ENCODE measurements around the gene FNDC8. TPM values are rescaled to one million over a fixed set of nuclear protein-coding genes. Genes with fewer than 3 reads are reported as not detected.
A peak's percentile ranks its signal among the peaks of the same experiment; 100 is the strongest.

FNDC8 gene
- total and polyA plus RNA-seq, 9 of the 15 experiments (the other 6 are each of a cell fraction or from before 2014, with no cell fraction given), result 0.04 TPM; not detected in 8

- no peak for TF ChIP-seq ATF2 (CRISPR knock-in tag; IDR thresholded peaks at IDR 0.05)
- TF ChIP-seq MNT (conservative IDR thresholded peaks at IDR 0.05), result peak; percentile 99 to 100
- no peak for TF ChIP-seq EZH2 (IDR thresholded peaks at IDR 0.05; ENCODE audit: borderline replicate concordance, low read depth, low read length)
- 0 out of 2 replicates have a peak, but pooled peaks have one; percentile 54 for TF ChIP-seq ZNF263 (CRISPR knock-in tag; IDR thresholded peaks at IDR 0.05; ENCODE audit: borderline replicate concordance)
- TF ChIP-seq ZSCAN32 (CRISPR knock-in tag; IDR thresholded peaks at IDR 0.05), result no peak
- peak; percentile 92 for TF ChIP-seq CREB3L1 (IDR thresholded peaks at IDR 0.05; ENCODE audit: borderline replicate concordance, low read depth)
- no peak for TF ChIP-seq ESRRB (CRISPR knock-in tag; IDR thresholded peaks at IDR 0.05; ENCODE audit: borderline replicate concordance)
- TF ChIP-seq CTBP1 (IDR thresholded peaks at IDR 0.05; ENCODE audit: borderline replicate concordance), result 0 out of 2 replicates have a peak, but pooled peaks have one; percentile 62
- no peak for TF ChIP-seq TFAM (CRISPR knock-in tag; conservative IDR thresholded peaks at IDR 0.05)
- no peak for TF ChIP-seq CBFA2T2 (conservative IDR thresholded peaks at IDR 0.05)
- TF ChIP-seq SP2 (IDR thresholded peaks at IDR 0.05; ENCODE audit: extremely low read depth, low read depth, low read length, poor library complexity, severe bottlenecking), result peak; percentile 98
- no peak for TF ChIP-seq ZNF740 (CRISPR knock-in tag; IDR thresholded peaks at IDR 0.05)
- no peak for TF ChIP-seq ZNF740 (tag; IDR thresholded peaks at IDR 0.05)
- TF ChIP-seq ZFX (CRISPR knock-in tag; IDR thresholded peaks at IDR 0.05), result peak; percentile 36
- no peak for TF ChIP-seq ZFP30 (CRISPR knock-in tag; IDR thresholded peaks at IDR 0.05; ENCODE audit: borderline replicate concordance)
- TF ChIP-seq TRIM28 (IDR thresholded peaks at IDR 0.05), result no peak; the same call in 1 of the 2 replicates
- peak; percentile 64; the same call in 1 of the 2 replicates for TF ChIP-seq KLF1 (tag; IDR thresholded peaks at IDR 0.05)
- peak; percentile 83 for TF ChIP-seq HCFC1 (IDR thresholded peaks at IDR 0.05; ENCODE audit: low read depth, low read length)
- TF ChIP-seq MAFG (tag; conservative IDR thresholded peaks at IDR 0.05), result no peak
- TF ChIP-seq KDM2B (CRISPR knock-in tag; IDR thresholded peaks at IDR 0.05), result no peak
These were observed 20.5 kb downstream of the FNDC8 start, which contains the start of gene NLE1 (continued) for GRCh38 chr17:35141681-35142466.
